Endothelial cell of umbilical vein (primary cell): ENCODE measurements around the gene FBXO8. TPM values are rescaled to one million over a fixed set of nuclear protein-coding genes. Genes with fewer than 3 reads are reported as not detected.

ENCODE experiments used
- BruUV-seq: library from RNA; stranded (reverse); fragments of 400-500 nt; replicated peaks from 2 replicates; lab custom pipeline; 2021; lab: Mats Ljungman, UMichigan
- CTCF ChIA-PET: fragments of 300-600, 350-600 bp; sonication (Branson Sonifier 250); formaldehyde crosslinking; loops from one replicate; lab custom pipeline; 2021; ENCODE audit warnings: antibody characterized with exemption, inconsistent platforms; lab: Charles Lee
- POLR2A ChIA-PET: fragments of 300-600, 350-600 bp; sonication (Branson Sonifier 250); formaldehyde crosslinking; loops from one replicate; lab custom pipeline; 2021; ENCODE audit warnings: antibody characterized with exemption, inconsistent platforms; lab: Charles Lee
- DNase-seq: peaks from one replicate; pipeline ENCODE4 v3.0.0-alpha.2; 2011; ENCODE audit warnings: low read depth, low spot score
- FAIRE-seq: peaks from 2 replicates; lab custom pipeline; 2011; peaks lifted over from hg19 to GRCh38; lab: Jason Lieb, UNC
- H2AFZ ChIP-seq: 2 replicates; pipeline ENCODE4 v1.6.0; 2012; ENCODE audit warnings: low read depth, low read length, control low read depth, inconsistent platforms
- H3K27ac ChIP-seq: 2 replicates; pipeline ENCODE4 v1.5.1; 2011; ENCODE audit warnings: low read depth, mild to moderate bottlenecking, control low read depth, low read length, moderate library complexity; ENCODE audit not compliant: insufficient read depth
- H3K27me3 ChIP-seq, 2 experiments: 2 replicates each; pipeline versions ENCODE4 v1.6.0 to v1.6.1; 2011; ENCODE audit warnings: low read length in 2 of 2, mixed read lengths in 1 of 2; ENCODE audit not compliant: control insufficient read depth in 2 of 2, insufficient read depth in 2 of 2
- H3K36me3 ChIP-seq, 2 experiments: 2 replicates in 1 of 2; 3 replicates in 1 of 2; pipeline ENCODE4 v1.5.1; 2011; ENCODE audit warnings: low read length in 2 of 2, mild to moderate bottlenecking in 1 of 2, moderate library complexity in 1 of 2; ENCODE audit not compliant: control insufficient read depth in 2 of 2, insufficient read depth in 2 of 2; ENCODE audit errors: extremely low read depth in 1 of 2
- H3K4me1 ChIP-seq: 3 replicates; pipeline ENCODE4 v1.5.1; 2011; ENCODE audit warnings: mild to moderate bottlenecking, low read length; ENCODE audit not compliant: control insufficient read depth, insufficient read depth; ENCODE audit errors: extremely low read depth
- H3K4me2 ChIP-seq: 2 replicates; pipeline ENCODE4 v1.6.1; 2011; ENCODE audit warnings: low read length, control low read depth, mixed read lengths; ENCODE audit not compliant: insufficient read depth
- H3K4me3 ChIP-seq, 3 experiments: fragments of 200-600 bp in 1 of 3; sonication (generic), shearing (Covaris generic) in 1 of 3; replicated peaks in 1 of 3; 2 replicates each; pipeline ENCODE4 v1.5.1; 2011 to 2016; ENCODE audit warnings: control low read depth in 3 of 3, low read length in 3 of 3, mild to moderate bottlenecking in 2 of 3, inconsistent platforms in 1 of 3, low read depth in 1 of 3, moderate library complexity in 1 of 3; ENCODE audit not compliant: insufficient read depth in 1 of 3
- H3K79me2 ChIP-seq: 2 replicates; pipeline ENCODE4 v1.6.0; 2012; ENCODE audit warnings: low read length, inconsistent platforms; ENCODE audit not compliant: control insufficient read depth, insufficient read depth
- H3K9ac ChIP-seq: replicated peaks from 2 replicates; pipeline ENCODE3; 2011; ENCODE audit warnings: low read length, control low read depth; ENCODE audit not compliant: insufficient read depth; ENCODE audit errors: extremely low read depth
- H3K9me1 ChIP-seq: replicated peaks from 3 replicates; pipeline ENCODE4 v1.6.0; 2011; ENCODE audit warnings: mild to moderate bottlenecking, low read length; ENCODE audit not compliant: control insufficient read depth, insufficient read depth; ENCODE audit errors: extremely low read depth
- H3K9me3 ChIP-seq: replicated peaks from 2 replicates; pipeline ENCODE4 v1.5.1; 2012; ENCODE audit warnings: low read length, inconsistent platforms; ENCODE audit not compliant: control insufficient read depth, insufficient read depth
- H4K20me1 ChIP-seq: replicated peaks from 2 replicates; pipeline ENCODE3; 2011; ENCODE audit warnings: mild to moderate bottlenecking, low read length; ENCODE audit not compliant: control insufficient read depth, insufficient read depth; ENCODE audit errors: extremely low read depth
- EZH2 ChIP-seq: IDR thresholded peaks from 2 replicates; pipeline ENCODE4 v1.6.1; 2012; ENCODE audit warnings: borderline replicate concordance, low read depth, mild to moderate bottlenecking, moderate library complexity, low read length, inconsistent platforms; ENCODE audit not compliant: severe bottlenecking
- FOS ChIP-seq: IDR thresholded peaks from 2 replicates; pipeline ENCODE4 v1.6.1; 2011; ENCODE audit warnings: mild to moderate bottlenecking, low read length, moderate library complexity, borderline replicate concordance; ENCODE audit not compliant: insufficient read depth
- GATA2 ChIP-seq: IDR thresholded peaks from 2 replicates; pipeline ENCODE4 v1.7.0; 2011; ENCODE audit warnings: low read depth, mild to moderate bottlenecking, moderate library complexity, mixed read lengths, low read length; ENCODE audit not compliant: insufficient read length, insufficient read depth
- JUN ChIP-seq: IDR thresholded peaks from 2 replicates; pipeline ENCODE4 v1.6.1; 2011; ENCODE audit warnings: borderline replicate concordance, low read depth; ENCODE audit not compliant: insufficient read length, insufficient read depth
- MYC ChIP-seq: IDR thresholded peaks from one replicate; pipeline ENCODE4 v1.6.1; 2011; ENCODE audit warnings: mild to moderate bottlenecking, low read depth, low read length
- POLR2A ChIP-seq: IDR thresholded peaks from 2 replicates; pipeline ENCODE4 v1.6.1; 2012; ENCODE audit warnings: low read depth, mild to moderate bottlenecking, control low read depth, low read length
- POLR2AphosphoS5 ChIP-seq: IDR thresholded peaks from 2 replicates; pipeline ENCODE4 v1.6.1; 2012; ENCODE audit warnings: low read depth, mild to moderate bottlenecking, control low read depth, low read length, moderate library complexity; ENCODE audit not compliant: insufficient read depth
- dilution Hi-C: fragments of 300-500 bp; cut with MboI; formaldehyde crosslinking; loops from one replicate; pipeline ENCODE4 v1.15.0; 2019; ENCODE audit warnings: low sequenced_read_pairs; ENCODE audit not compliant: extremely low pct_ligation_motif_present
- intact Hi-C: fragments of 100-400 bp; cut with micrococcal nuclease; formaldehyde crosslinking; loops from one replicate; pipeline ENCODE4 v1.10.0; 2022
- polyA plus RNA-seq, 4 experiments: library from polyadenylated mRNA; depleted of rRNA in 3 of 4; stranded (reverse) in 3 of 4; unstranded in 1 of 4; fragments of >200 nt; gene quantifications; 2 replicates each; pipeline versions ENCODE4 v1.2.1 to v1.2.3, GENCODE V29; 2011 to 2012; ENCODE audit warnings: missing spikeins in 1 of 4
- total RNA-seq: library from RNA; stranded (reverse); gene quantifications from 2 replicates; pipeline ENCODE4 v1.2.3, GENCODE V29; 2021
- TF ChIP-seq, protein P1 (sequence below): IDR thresholded peaks from 2 replicates; pipeline ENCODE4 v1.6.1; 2011; ENCODE audit not compliant: insufficient read depth, insufficient read length
- TF ChIP-seq, protein P2 (sequence below), 2 donors: IDR thresholded peaks; 1 replicate in 1 of 2; 2 replicates in 1 of 2; pipeline ENCODE4 v1.5.1; 2011; ENCODE audit warnings: low read length in 2 of 2, mild to moderate bottlenecking in 2 of 2, moderate library complexity in 2 of 2, control low read depth in 1 of 2, inconsistent platforms in 1 of 2, low read depth in 1 of 2; ENCODE audit not compliant: insufficient read depth in 1 of 2; ENCODE audit errors: extremely low read depth in 1 of 2

The FBXO8 gene
- total and polyA plus RNA-seq, 2 donors (not counting 3 experiments of a cell fraction or from before 2014, with no cell fraction given), result 9.9 to 14.5 TPM

DNA sequence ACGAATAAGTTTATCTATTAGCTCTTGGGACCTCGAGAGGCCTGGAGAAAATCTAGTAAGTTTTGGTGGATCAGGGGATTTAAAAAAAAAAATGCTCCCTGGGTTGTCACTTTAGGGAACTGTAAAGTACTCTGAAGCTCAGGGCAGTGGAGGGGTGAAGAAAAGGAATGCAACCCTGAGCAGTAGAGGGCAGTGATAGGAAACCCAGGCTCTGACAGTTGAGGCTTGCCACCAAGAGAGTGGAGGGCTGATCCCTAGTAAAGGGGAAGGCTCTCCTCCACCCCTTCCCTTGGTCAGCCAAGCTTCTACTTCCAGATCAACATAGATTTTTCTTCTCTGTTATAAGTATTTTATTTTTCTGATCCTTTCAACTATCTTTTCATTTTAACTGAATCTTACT is 73.1 kb downstream of the FBXO8 start:
- Histone ChIP-seq H3K4me3 (no peak overlapping the region), H4K20me1 (peaks cover 3% of the 10 kb centered on the region), H2AFZ (no peak overlapping the region), H3K4me1 (no peaks in the 10 kb centered on the region), H3K79me2 (no peaks in the 10 kb centered on the region), H3K9me1 (no peaks in the 10 kb centered on the region), H3K36me3 (no peaks in the 10 kb centered on the region), H3K27ac (no peak overlapping the region), H3K4me2 (no peak overlapping the region), H3K9me3 (no peaks in the 10 kb centered on the region), H3K9ac (no peak overlapping the region), H3K27me3 (peaks cover 43 to 80% of the 10 kb centered on the region in 2 experiments)
- ChIA-PET CTCF (no interaction called here), POLR2A (no interaction called here)
- DNase-seq (no peak), FAIRE-seq (no peak)
- TF ChIP-seq, protein P1, sequence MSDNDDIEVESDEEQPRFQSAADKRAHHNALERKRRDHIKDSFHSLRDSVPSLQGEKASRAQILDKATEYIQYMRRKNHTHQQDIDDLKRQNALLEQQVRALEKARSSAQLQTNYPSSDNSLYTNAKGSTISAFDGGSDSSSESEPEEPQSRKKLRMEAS, result no peak
- TF ChIP-seq MYC, result no peak
- dilution Hi-C loops, result no loop called here
- BruUV-seq, result no TSS peak
- intact Hi-C loops, result loop anchor here (5.0 kb wide), 1 partner anchor 683 kb away; no protein-coding TSS in a partner anchor

DNA sequence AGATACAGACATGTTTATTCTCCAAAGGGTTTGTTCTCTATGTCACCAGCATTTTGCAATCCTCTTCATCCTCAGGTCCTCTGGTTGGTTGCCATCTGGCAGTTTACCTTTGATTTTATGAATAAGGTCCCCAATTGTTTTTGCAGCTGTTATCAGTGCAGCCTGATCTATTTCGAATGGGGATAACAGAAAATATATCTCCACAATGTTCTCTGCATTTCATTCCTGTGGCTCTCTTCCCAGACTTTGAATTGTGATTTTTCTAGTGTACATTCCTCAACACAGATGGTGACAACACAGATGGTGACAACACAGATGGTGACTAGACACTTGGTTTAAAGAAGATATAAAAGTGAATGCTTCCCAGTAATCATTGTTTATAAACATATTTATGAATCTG is 74.1 kb downstream of the FBXO8 start:
- FAIRE-seq (no peak), DNase-seq (no peak)
- H3K27me3 ChIP-seq, result peaks cover 37 to 75% of the 10 kb centered on the region in 2 experiments
- H3K36me3 ChIP-seq, result no peaks in the 10 kb centered on the region
- TF ChIP-seq, protein P1, result no peak
- no peak for TF ChIP-seq FOS
- TF ChIP-seq GATA2, result no peak
- no peak for TF ChIP-seq MYC
- TF ChIP-seq POLR2A, result no peak
- TF ChIP-seq, protein P2, sequence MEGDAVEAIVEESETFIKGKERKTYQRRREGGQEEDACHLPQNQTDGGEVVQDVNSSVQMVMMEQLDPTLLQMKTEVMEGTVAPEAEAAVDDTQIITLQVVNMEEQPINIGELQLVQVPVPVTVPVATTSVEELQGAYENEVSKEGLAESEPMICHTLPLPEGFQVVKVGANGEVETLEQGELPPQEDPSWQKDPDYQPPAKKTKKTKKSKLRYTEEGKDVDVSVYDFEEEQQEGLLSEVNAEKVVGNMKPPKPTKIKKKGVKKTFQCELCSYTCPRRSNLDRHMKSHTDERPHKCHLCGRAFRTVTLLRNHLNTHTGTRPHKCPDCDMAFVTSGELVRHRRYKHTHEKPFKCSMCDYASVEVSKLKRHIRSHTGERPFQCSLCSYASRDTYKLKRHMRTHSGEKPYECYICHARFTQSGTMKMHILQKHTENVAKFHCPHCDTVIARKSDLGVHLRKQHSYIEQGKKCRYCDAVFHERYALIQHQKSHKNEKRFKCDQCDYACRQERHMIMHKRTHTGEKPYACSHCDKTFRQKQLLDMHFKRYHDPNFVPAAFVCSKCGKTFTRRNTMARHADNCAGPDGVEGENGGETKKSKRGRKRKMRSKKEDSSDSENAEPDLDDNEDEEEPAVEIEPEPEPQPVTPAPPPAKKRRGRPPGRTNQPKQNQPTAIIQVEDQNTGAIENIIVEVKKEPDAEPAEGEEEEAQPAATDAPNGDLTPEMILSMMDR (IDR thresholded peaks at IDR 0.05; ENCODE audit: extremely low read depth in 1 of 2, insufficient read depth in 1 of 2, low read depth in 1 of 2, low read length in 2 of 2), result no peak
- TF ChIP-seq EZH2, result no peak
- no peak for TF ChIP-seq JUN
- no peak for TF ChIP-seq POLR2AphosphoS5
- H3K79me2 ChIP-seq, result no peaks in the 10 kb centered on the region
- no peaks in the 10 kb centered on the region for H3K9me3 ChIP-seq
- CTCF ChIA-PET, result interaction anchor here (1.3 kb wide), 1 partner anchor 13 kb away, joined by 3 read pairs; no protein-coding TSS in a partner anchor
- no peak overlapping the region for H3K4me2 ChIP-seq
- no peaks in the 10 kb centered on the region for H3K4me1 ChIP-seq
- H3K9me1 ChIP-seq, result no peaks in the 10 kb centered on the region
- H4K20me1 ChIP-seq, result peaks cover 3% of the 10 kb centered on the region
- POLR2A ChIA-PET, result no interaction called here
- no peak overlapping the region for H3K27ac ChIP-seq
- intact Hi-C loops (no loop called here), dilution Hi-C loops (no loop called here)
- H3K9ac ChIP-seq, result no peak overlapping the region
- H2AFZ ChIP-seq, result no peak overlapping the region
- BruUV-seq, result no TSS peak
- H3K4me3 ChIP-seq, result no peak overlapping the region
